Endothelial cell of umbilical vein (primary cell): ENCODE measurements around the gene ICAM1. TPM values are rescaled to one million over a fixed set of nuclear protein-coding genes. Genes with fewer than 3 reads are reported as not detected.

Experiments
- BruUV-seq: library from RNA; stranded (reverse); fragments of 400-500 nt; replicated peaks from 2 replicates; lab custom pipeline; 2021; lab: Mats Ljungman, UMichigan
- CTCF ChIA-PET: fragments of 300-600, 350-600 bp; sonication (Branson Sonifier 250); formaldehyde crosslinking; loops from one replicate; lab custom pipeline; 2021; ENCODE audit warnings: antibody characterized with exemption, inconsistent platforms; lab: Charles Lee
- POLR2A ChIA-PET: fragments of 300-600, 350-600 bp; sonication (Branson Sonifier 250); formaldehyde crosslinking; loops from one replicate; lab custom pipeline; 2021; ENCODE audit warnings: antibody characterized with exemption, inconsistent platforms; lab: Charles Lee
- DNase-seq: peaks from one replicate; pipeline ENCODE4 v3.0.0-alpha.2; 2011; ENCODE audit warnings: low read depth, low spot score
- FAIRE-seq: peaks from 2 replicates; lab custom pipeline; 2011; peaks lifted over from hg19 to GRCh38; lab: Jason Lieb, UNC
- H2AFZ ChIP-seq: 2 replicates; pipeline ENCODE4 v1.6.0; 2012; ENCODE audit warnings: low read depth, low read length, control low read depth, inconsistent platforms
- H3K27ac ChIP-seq: 2 replicates; pipeline ENCODE4 v1.5.1; 2011; ENCODE audit warnings: low read depth, mild to moderate bottlenecking, control low read depth, low read length, moderate library complexity; ENCODE audit not compliant: insufficient read depth
- H3K27me3 ChIP-seq, 2 experiments: 2 replicates each; pipeline versions ENCODE4 v1.6.0 to v1.6.1; 2011; ENCODE audit warnings: low read length in 2 of 2, mixed read lengths in 1 of 2; ENCODE audit not compliant: control insufficient read depth in 2 of 2, insufficient read depth in 2 of 2
- H3K36me3 ChIP-seq, 2 experiments: 2 replicates in 1 of 2; 3 replicates in 1 of 2; pipeline ENCODE4 v1.5.1; 2011; ENCODE audit warnings: low read length in 2 of 2, mild to moderate bottlenecking in 1 of 2, moderate library complexity in 1 of 2; ENCODE audit not compliant: control insufficient read depth in 2 of 2, insufficient read depth in 2 of 2; ENCODE audit errors: extremely low read depth in 1 of 2
- H3K4me1 ChIP-seq: 3 replicates; pipeline ENCODE4 v1.5.1; 2011; ENCODE audit warnings: mild to moderate bottlenecking, low read length; ENCODE audit not compliant: control insufficient read depth, insufficient read depth; ENCODE audit errors: extremely low read depth
- H3K4me2 ChIP-seq: 2 replicates; pipeline ENCODE4 v1.6.1; 2011; ENCODE audit warnings: low read length, control low read depth, mixed read lengths; ENCODE audit not compliant: insufficient read depth
- H3K4me3 ChIP-seq, 3 experiments: fragments of 200-600 bp in 1 of 3; sonication (generic), shearing (Covaris generic) in 1 of 3; replicated peaks in 1 of 3; 2 replicates each; pipeline ENCODE4 v1.5.1; 2011 to 2016; ENCODE audit warnings: control low read depth in 3 of 3, low read length in 3 of 3, mild to moderate bottlenecking in 2 of 3, inconsistent platforms in 1 of 3, low read depth in 1 of 3, moderate library complexity in 1 of 3; ENCODE audit not compliant: insufficient read depth in 1 of 3
- H3K79me2 ChIP-seq: 2 replicates; pipeline ENCODE4 v1.6.0; 2012; ENCODE audit warnings: low read length, inconsistent platforms; ENCODE audit not compliant: control insufficient read depth, insufficient read depth
- H3K9ac ChIP-seq: replicated peaks from 2 replicates; pipeline ENCODE3; 2011; ENCODE audit warnings: low read length, control low read depth; ENCODE audit not compliant: insufficient read depth; ENCODE audit errors: extremely low read depth
- H3K9me1 ChIP-seq: replicated peaks from 3 replicates; pipeline ENCODE4 v1.6.0; 2011; ENCODE audit warnings: mild to moderate bottlenecking, low read length; ENCODE audit not compliant: control insufficient read depth, insufficient read depth; ENCODE audit errors: extremely low read depth
- H3K9me3 ChIP-seq: replicated peaks from 2 replicates; pipeline ENCODE4 v1.5.1; 2012; ENCODE audit warnings: low read length, inconsistent platforms; ENCODE audit not compliant: control insufficient read depth, insufficient read depth
- H4K20me1 ChIP-seq: replicated peaks from 2 replicates; pipeline ENCODE3; 2011; ENCODE audit warnings: mild to moderate bottlenecking, low read length; ENCODE audit not compliant: control insufficient read depth, insufficient read depth; ENCODE audit errors: extremely low read depth
- EZH2 ChIP-seq: IDR thresholded peaks from 2 replicates; pipeline ENCODE4 v1.6.1; 2012; ENCODE audit warnings: borderline replicate concordance, low read depth, mild to moderate bottlenecking, moderate library complexity, low read length, inconsistent platforms; ENCODE audit not compliant: severe bottlenecking
- JUN ChIP-seq: IDR thresholded peaks from 2 replicates; pipeline ENCODE4 v1.6.1; 2011; ENCODE audit warnings: borderline replicate concordance, low read depth; ENCODE audit not compliant: insufficient read length, insufficient read depth
- MAX ChIP-seq: IDR thresholded peaks from 2 replicates; pipeline ENCODE4 v1.6.1; 2011; ENCODE audit not compliant: insufficient read depth, insufficient read length
- POLR2A ChIP-seq: IDR thresholded peaks from 2 replicates; pipeline ENCODE4 v1.6.1; 2012; ENCODE audit warnings: low read depth, mild to moderate bottlenecking, control low read depth, low read length
- dilution Hi-C: fragments of 300-500 bp; cut with MboI; formaldehyde crosslinking; loops from one replicate; pipeline ENCODE4 v1.15.0; 2019; ENCODE audit warnings: low sequenced_read_pairs; ENCODE audit not compliant: extremely low pct_ligation_motif_present
- intact Hi-C: fragments of 100-400 bp; cut with micrococcal nuclease; formaldehyde crosslinking; loops from one replicate; pipeline ENCODE4 v1.10.0; 2022
- polyA plus RNA-seq, 4 experiments: library from polyadenylated mRNA; depleted of rRNA in 3 of 4; stranded (reverse) in 3 of 4; unstranded in 1 of 4; fragments of >200 nt; gene quantifications; 2 replicates each; pipeline versions ENCODE4 v1.2.1 to v1.2.3, GENCODE V29; 2011 to 2012; ENCODE audit warnings: missing spikeins in 1 of 4
- total RNA-seq: library from RNA; stranded (reverse); gene quantifications from 2 replicates; pipeline ENCODE4 v1.2.3, GENCODE V29; 2021
- TF ChIP-seq, protein P1 (sequence below), 2 donors: IDR thresholded peaks; 1 replicate in 1 of 2; 2 replicates in 1 of 2; pipeline ENCODE4 v1.5.1; 2011; ENCODE audit warnings: low read length in 2 of 2, mild to moderate bottlenecking in 2 of 2, moderate library complexity in 2 of 2, control low read depth in 1 of 2, inconsistent platforms in 1 of 2, low read depth in 1 of 2; ENCODE audit not compliant: insufficient read depth in 1 of 2; ENCODE audit errors: extremely low read depth in 1 of 2

The ICAM1 gene
- total and polyA plus RNA-seq, 2 donors (not counting 3 experiments of a cell fraction or from before 2014, with no cell fraction given) = 20.5 to 30.4 TPM

GRCh38 chr19:10269333-10270179 lies 1.4 kb upstream of the ICAM1 start:
- CTCF ChIA-PET = interaction anchor here (0.6 to 9.0 kb wide), 34 partner anchors 10 to 154 kb away, joined by 3 to 411 read pairs (median 6); partner anchors contain the start of genes CDC37, FDX2, ICAM4 and ICAM5
- no peaks in the 10 kb centered on the region for H3K27me3 ChIP-seq
- H3K9me3 ChIP-seq = no peaks in the 10 kb centered on the region
- no peaks in the 10 kb centered on the region for H3K36me3 ChIP-seq
- dilution Hi-C loops = no loop called here
- no peaks in the 10 kb centered on the region for H4K20me1 ChIP-seq
- peaks cover 36% of the 10 kb centered on the region for H3K4me1 ChIP-seq
- BruUV-seq = no TSS peak
- H3K9me1 ChIP-seq = no peaks in the 10 kb centered on the region
- POLR2A ChIA-PET = interaction anchor here (0.7 to 2.6 kb wide), 6 partner anchors 9 to 121 kb away, joined by 5 to 15 read pairs (median 12); partner anchors contain the start of genes ICAM4 and ICAM5
- DNase-seq = peak; percentile 90
- FAIRE-seq = peak; percentile 84
- H3K4me2 ChIP-seq = peak overlapping the region; percentile 50
- H2AFZ ChIP-seq = peak overlapping the region; percentile 9
- no peaks in the 10 kb centered on the region for H3K79me2 ChIP-seq
- intact Hi-C loops = loop anchor here (1.0 to 5.0 kb wide), 5 partner anchors 17 to 120 kb away; partner anchors contain the start of genes FDX2, ICAM4, RAVER1 and TYK2
- H3K9ac ChIP-seq = peak overlapping the region; percentile 61
- H3K27ac ChIP-seq = peak overlapping the region; percentile 73
- no peak overlapping the region for H3K4me3 ChIP-seq
- TF ChIP-seq, protein P1, sequence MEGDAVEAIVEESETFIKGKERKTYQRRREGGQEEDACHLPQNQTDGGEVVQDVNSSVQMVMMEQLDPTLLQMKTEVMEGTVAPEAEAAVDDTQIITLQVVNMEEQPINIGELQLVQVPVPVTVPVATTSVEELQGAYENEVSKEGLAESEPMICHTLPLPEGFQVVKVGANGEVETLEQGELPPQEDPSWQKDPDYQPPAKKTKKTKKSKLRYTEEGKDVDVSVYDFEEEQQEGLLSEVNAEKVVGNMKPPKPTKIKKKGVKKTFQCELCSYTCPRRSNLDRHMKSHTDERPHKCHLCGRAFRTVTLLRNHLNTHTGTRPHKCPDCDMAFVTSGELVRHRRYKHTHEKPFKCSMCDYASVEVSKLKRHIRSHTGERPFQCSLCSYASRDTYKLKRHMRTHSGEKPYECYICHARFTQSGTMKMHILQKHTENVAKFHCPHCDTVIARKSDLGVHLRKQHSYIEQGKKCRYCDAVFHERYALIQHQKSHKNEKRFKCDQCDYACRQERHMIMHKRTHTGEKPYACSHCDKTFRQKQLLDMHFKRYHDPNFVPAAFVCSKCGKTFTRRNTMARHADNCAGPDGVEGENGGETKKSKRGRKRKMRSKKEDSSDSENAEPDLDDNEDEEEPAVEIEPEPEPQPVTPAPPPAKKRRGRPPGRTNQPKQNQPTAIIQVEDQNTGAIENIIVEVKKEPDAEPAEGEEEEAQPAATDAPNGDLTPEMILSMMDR (IDR thresholded peaks at IDR 0.05; ENCODE audit: extremely low read depth in 1 of 2, insufficient read depth in 1 of 2, low read depth in 1 of 2, low read length in 2 of 2) = peak; percentile 88 to 93
- TF ChIP-seq EZH2 (no peak), POLR2A (no peak), MAX (peak; percentile 11), JUN (no peak)
